ENCODE results near the gene ST8SIA5. TPM values are rescaled to one million over a fixed set of nuclear protein-coding genes. Genes with fewer than 3 reads are reported as not detected.

Gene ST8SIA5
- total RNA-seq, 4 donors from 2014 or later, result not detected

DNA sequence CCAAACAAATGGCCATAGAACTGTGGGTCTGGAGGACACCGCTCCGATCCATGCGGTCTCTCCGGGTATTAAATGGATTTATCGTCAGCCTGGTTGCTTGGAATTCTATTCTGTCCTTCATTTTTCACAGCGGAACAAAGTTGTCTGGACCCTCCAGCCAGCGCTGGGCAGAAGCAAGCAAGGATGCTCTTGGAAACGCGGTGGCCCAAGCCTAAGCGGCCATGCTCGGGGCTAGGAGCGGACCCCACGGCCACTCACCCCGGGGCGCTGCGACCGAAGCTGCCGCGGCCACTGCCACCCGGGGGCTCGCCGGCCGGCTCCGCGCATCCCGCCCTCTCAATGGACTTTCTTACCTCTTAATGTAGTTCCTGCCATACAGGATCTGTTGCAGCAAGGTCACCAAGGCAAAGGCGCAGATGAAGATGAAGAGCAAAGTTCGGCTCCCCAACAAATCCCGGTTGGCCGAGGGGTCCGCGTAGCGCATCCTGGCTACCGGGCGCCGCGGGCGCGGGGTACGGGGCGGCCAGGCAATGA is 761 bp downstream of the ST8SIA5 start:
- no peak for DNase-seq
- no peak for TF ChIP-seq CTCF (IDR thresholded peaks at IDR 0.05)
- no peak for TF ChIP-seq POLR2A (IDR thresholded peaks at IDR 0.05)

GRCh38 chr18:46755315-46756024 is 1.4 kb downstream of the ST8SIA5 start:
- 14 to 17% methylated on average over 13 to 17 of the region's 17 CpGs for WGBS, 2 donors
- H3K27ac ChIP-seq, result no peak overlapping the region
- peaks cover 16 to 31% (median 18%) of the 10 kb centered on the region in 3 donors for H3K4me1 ChIP-seq
- peak overlapping the region in 1 of 4 donors; percentile 48 for H3K4me3 ChIP-seq
- TF ChIP-seq CTCF (IDR thresholded peaks at IDR 0.05) (no peak), POLR2A (IDR thresholded peaks at IDR 0.05) (no peak)
- H3K36me3 ChIP-seq, result no peaks in the 10 kb centered on the region
- H3K9me3 ChIP-seq, result no peaks in the 10 kb centered on the region
- no peak for DNase-seq
- H3K27me3 ChIP-seq, result peaks cover 12 to 78% (median 16%) of the 10 kb centered on the region in 4 donors
- intact Hi-C loops (cut with DNase I), result no loop called here

More for the DNA sequence above, 761 bp downstream of the ST8SIA5 start:
- intact Hi-C loops (cut with DNase I), result no loop called here
- WGBS, 2 donors, result 3 to 16% methylated on average over 5 to 24 of the region's 41 CpGs
- Histone ChIP-seq H3K27ac (no peak overlapping the region), H3K36me3 (no peaks in the 10 kb centered on the region), H3K9me3 (no peaks in the 10 kb centered on the region), H3K27me3 (peaks cover 12 to 85% (median 16%) of the 10 kb centered on the region in 4 donors), H3K4me1 (peaks cover 16 to 31% (median 18%) of the 10 kb centered on the region in 3 donors), H3K4me3 (peak overlapping the region in 3 of 4 donors; percentile 14 to 48 (median 37))

DNA sequence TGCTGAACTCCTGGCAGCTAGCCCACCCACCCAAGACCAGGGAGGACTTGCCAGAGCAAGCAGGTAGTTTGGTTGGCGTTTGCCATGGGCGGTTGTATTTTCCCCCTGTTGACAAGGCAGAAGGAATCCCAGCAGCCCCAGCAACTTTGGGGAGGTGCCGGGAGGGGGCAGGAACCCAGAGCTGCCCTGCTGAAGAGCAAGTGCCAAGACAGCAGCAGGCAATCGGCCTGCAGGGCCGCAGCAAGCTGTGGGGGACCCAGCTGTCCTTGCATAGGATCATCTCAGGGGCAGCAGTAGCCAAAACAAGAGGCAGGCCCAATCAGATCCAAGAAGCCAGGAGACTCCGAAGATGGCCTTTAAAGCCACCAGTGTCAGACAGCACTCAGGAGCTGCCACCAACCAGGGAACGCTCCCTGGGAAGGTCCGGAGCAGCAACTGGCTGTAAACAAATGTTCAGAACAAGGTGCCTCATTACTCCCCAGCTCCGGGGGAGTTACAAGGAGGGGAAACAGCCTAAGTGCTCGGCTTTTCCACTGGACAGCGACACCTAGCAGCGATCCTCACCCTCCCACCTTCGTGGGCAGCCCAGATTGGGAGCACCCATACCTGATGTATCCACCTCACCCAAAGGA is 2.1 kb downstream of the ST8SIA5 start:
- DNase-seq, result no peak
- TF ChIP-seq POLR2A (IDR thresholded peaks at IDR 0.05) (no peak), CTCF (IDR thresholded peaks at IDR 0.05) (no peak)
- no peak overlapping the region for H3K4me3 ChIP-seq
- H3K36me3 ChIP-seq, result no peaks in the 10 kb centered on the region
- WGBS, 2 donors, result 57 to 62% methylated on average over 7 to 12 of the region's 13 CpGs
- H3K27ac ChIP-seq, result no peak overlapping the region
- intact Hi-C loops (cut with DNase I), result loop anchor here (5.0 kb wide), 1 partner anchor 52 kb away; no protein-coding TSS in a partner anchor
- H3K4me1 ChIP-seq, result peaks cover 16 to 31% (median 18%) of the 10 kb centered on the region in 3 donors
- peaks cover 12 to 71% (median 16%) of the 10 kb centered on the region in 4 donors for H3K27me3 ChIP-seq
- no peaks in the 10 kb centered on the region for H3K9me3 ChIP-seq

- no peak for DNase-seq
- H3K4me3 ChIP-seq, result no peak overlapping the region
- H3K4me1 ChIP-seq, result peaks cover 16 to 31% (median 18%) of the 10 kb centered on the region in 3 donors
- WGBS, 2 donors, result 59 to 64% methylated on average over 3 of the region's 3 CpGs
- intact Hi-C loops (cut with DNase I), result loop anchor here (5.0 kb wide), 1 partner anchor 52 kb away; no protein-coding TSS in a partner anchor
- H3K36me3 ChIP-seq, result no peaks in the 10 kb centered on the region
- H3K9me3 ChIP-seq, result no peaks in the 10 kb centered on the region
- TF ChIP-seq CTCF (IDR thresholded peaks at IDR 0.05), result no peak
- TF ChIP-seq POLR2A (IDR thresholded peaks at IDR 0.05), result no peak
- no peak overlapping the region for H3K27ac ChIP-seq
- peaks cover 12 to 66% (median 16%) of the 10 kb centered on the region in 4 donors for H3K27me3 ChIP-seq
Measured at GRCh38 chr18:46754188-46754587, 2.7 kb downstream of the ST8SIA5 start.

- DNase-seq, result no peak
- Histone ChIP-seq H3K27ac (no peak overlapping the region), H3K27me3 (peaks cover 3 to 44% (median 7%) of the 10 kb centered on the region in 4 donors), H3K4me3 (no peak overlapping the region), H3K9me3 (no peaks in the 10 kb centered on the region), H3K36me3 (no peaks in the 10 kb centered on the region), H3K4me1 (peaks cover 7 to 19% (median 10%) of the 10 kb centered on the region in 3 donors)
- intact Hi-C loops (cut with DNase I), result loop anchor here (5.0 kb wide), 1 partner anchor 50 kb away; no protein-coding TSS in a partner anchor
- no peak for TF ChIP-seq POLR2A (IDR thresholded peaks at IDR 0.05)
- no peak for TF ChIP-seq CTCF (IDR thresholded peaks at IDR 0.05)
- WGBS, 2 donors, result 77 to 81% methylated on average over 8 of the region's 8 CpGs
Measured at GRCh38 chr18:46751882-46752281, 5.0 kb downstream of the ST8SIA5 start.
